KMS-11 (cell line): ENCODE data around the gene RGPD3.
"Not testable (repeated sequence)": the region's sequence is repeated elsewhere in the genome, so short reads cannot be mapped to it uniquely, and the experiment has no call there.

Source experiments
- H2AFZ ChIP-seq: fragments of 200-600 bp; sonication (generic); 2 replicates; pipeline ENCODE4 v1.6.1; 2016; ENCODE audit warnings: antibody characterized with exemption, mixed run types, low read depth
- H3K27ac ChIP-seq: fragments of 200-600 bp; sonication (generic); 2 replicates; pipeline ENCODE4 v1.6.1; 2016; ENCODE audit warnings: mild to moderate bottlenecking, mixed run types
- H3K27me3 ChIP-seq: fragments of 200-600 bp; sonication (generic); 2 replicates; pipeline ENCODE4 v1.6.1; 2017; ENCODE audit warnings: mild to moderate bottlenecking, low read depth, mixed run types, moderate library complexity; ENCODE audit not compliant: insufficient read depth
- H3K36me3 ChIP-seq: fragments of 200-600 bp; sonication (generic); 2 replicates; pipeline ENCODE4 v1.6.1; 2017; ENCODE audit warnings: mild to moderate bottlenecking, mixed run types; ENCODE audit not compliant: insufficient read depth
- H3K4me1 ChIP-seq: fragments of 200-600 bp; sonication (generic); 2 replicates; pipeline ENCODE4 v1.6.1; 2016; ENCODE audit warnings: mild to moderate bottlenecking, low read depth, mixed run types; ENCODE audit not compliant: poor library complexity, severe bottlenecking
- H3K4me2 ChIP-seq: fragments of 200-600 bp; sonication (generic); 2 replicates; pipeline ENCODE4 v1.7.0; 2016; ENCODE audit warnings: mild to moderate bottlenecking, mixed run types
- H3K4me3 ChIP-seq: fragments of 200-600 bp; sonication (generic); IDR thresholded peaks from 2 replicates; pipeline ENCODE4 v1.6.1; 2017; ENCODE audit warnings: low read depth, low read length, mixed read lengths; ENCODE audit not compliant: insufficient read depth
- H3K79me2 ChIP-seq: fragments of 200-600 bp; sonication (generic); 2 replicates; pipeline ENCODE4 v1.6.1; 2016; ENCODE audit warnings: low read depth, mixed run types; ENCODE audit not compliant: insufficient read depth
- H3K9ac ChIP-seq: fragments of 200-600 bp; sonication (generic); 2 replicates; pipeline ENCODE4 v1.6.1; 2016; ENCODE audit warnings: mild to moderate bottlenecking, mixed run types
- H4K20me1 ChIP-seq: fragments of 200-600 bp; sonication (generic); 2 replicates; pipeline ENCODE4 v1.6.1; 2016; ENCODE audit warnings: mild to moderate bottlenecking, mixed run types; ENCODE audit not compliant: insufficient read depth

The RGPD3 gene

DNA sequence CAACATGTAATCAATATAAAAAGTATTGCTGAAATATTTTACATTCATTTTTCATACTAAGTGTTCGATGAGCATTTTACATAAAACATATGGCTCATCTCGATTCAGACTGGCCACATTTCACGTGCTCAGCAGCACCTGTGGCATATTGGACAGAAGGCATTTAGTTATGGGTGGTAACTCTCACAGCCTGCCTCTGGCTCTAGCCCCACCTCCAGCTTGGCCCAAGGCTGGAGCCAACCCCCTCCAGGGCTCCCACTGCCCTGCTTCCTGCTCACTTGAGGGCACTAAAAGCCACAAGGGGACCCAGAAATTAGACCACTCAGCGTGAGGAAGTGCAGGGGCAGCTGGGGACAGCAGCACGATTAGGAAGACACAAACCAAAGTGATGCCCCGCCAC is 24.2 kb upstream of the RGPD3 start:
- H2AFZ ChIP-seq, H4K20me1 ChIP-seq, H3K4me3 ChIP-seq, H3K36me3 ChIP-seq, H3K4me2 ChIP-seq, H3K27ac ChIP-seq, H3K27me3 ChIP-seq, H3K9ac ChIP-seq, H3K79me2 ChIP-seq: not testable (repeated sequence)
- peaks cover 23% of the 10 kb centered on the region for H3K4me1 ChIP-seq

DNA sequence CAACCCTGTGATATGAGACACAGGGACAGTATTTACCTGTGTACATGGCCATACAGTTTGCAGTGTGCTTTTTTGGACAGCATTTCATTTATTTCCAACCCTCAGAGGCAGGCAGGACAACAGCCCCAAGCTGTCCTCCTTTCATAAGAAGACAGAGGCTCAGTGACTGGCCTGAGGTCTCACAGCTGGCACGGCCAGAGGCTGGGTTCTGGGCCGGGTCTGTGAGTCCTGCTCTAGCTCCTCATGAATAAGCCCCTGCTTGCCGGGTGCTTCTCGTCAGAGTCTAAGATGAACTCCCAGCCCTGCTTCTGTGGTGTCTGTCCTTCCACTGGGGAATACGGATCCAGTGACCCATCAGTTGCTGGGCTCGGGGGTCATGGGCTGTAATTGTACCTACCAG is 21.5 kb upstream of the RGPD3 start:
- H2AFZ ChIP-seq, H3K4me1 ChIP-seq, H3K36me3 ChIP-seq, H3K27ac ChIP-seq, H3K79me2 ChIP-seq, H3K4me3 ChIP-seq, H3K9ac ChIP-seq, H3K27me3 ChIP-seq, H4K20me1 ChIP-seq, H3K4me2 ChIP-seq: not testable (repeated sequence)

DNA sequence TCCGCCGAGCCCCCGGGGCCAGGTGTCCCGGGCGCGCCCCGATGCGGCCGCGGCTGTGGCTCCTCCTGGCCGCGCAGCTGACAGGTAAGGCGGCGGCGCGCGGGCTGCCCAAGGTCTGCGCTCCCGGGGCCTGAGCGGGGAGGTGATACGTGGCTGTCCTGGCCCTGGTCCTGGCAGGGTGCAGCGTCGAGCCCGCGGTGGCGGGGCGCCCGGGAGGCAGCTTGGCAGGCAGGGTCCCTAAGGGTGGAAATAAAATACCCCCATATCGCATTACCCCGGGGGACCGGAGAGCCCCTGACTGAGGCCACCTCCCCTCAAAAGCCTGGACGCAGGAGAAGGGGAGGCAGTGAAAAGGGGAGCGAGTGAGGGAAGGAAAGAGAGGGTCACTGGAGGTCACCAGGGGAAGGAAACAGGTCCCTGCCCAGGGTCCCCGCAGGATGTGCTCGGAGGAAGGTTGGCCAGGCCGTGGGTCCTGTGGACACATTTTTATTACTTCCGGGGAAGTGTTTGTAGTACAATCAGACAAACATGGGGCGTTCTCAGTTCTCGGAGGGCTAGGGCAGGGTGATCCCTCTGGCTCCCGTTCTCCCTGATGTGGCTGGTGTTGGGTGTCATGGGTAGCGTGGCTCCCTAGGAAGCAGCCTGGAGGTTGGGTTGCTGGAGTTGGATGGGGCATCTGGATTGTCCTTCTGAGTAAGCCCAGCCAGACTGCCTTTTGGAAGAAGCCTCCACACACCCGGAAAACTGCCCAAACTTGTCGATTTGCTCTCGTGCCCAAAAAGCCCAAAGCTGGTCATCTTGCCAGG is 19.4 kb upstream of the RGPD3 start:
- not testable (repeated sequence) for H3K4me2 ChIP-seq, H4K20me1 ChIP-seq, H3K4me3 ChIP-seq, H3K9ac ChIP-seq, H2AFZ ChIP-seq, H3K4me1 ChIP-seq, H3K36me3 ChIP-seq, H3K79me2 ChIP-seq, H3K27me3 ChIP-seq, H3K27ac ChIP-seq

DNA sequence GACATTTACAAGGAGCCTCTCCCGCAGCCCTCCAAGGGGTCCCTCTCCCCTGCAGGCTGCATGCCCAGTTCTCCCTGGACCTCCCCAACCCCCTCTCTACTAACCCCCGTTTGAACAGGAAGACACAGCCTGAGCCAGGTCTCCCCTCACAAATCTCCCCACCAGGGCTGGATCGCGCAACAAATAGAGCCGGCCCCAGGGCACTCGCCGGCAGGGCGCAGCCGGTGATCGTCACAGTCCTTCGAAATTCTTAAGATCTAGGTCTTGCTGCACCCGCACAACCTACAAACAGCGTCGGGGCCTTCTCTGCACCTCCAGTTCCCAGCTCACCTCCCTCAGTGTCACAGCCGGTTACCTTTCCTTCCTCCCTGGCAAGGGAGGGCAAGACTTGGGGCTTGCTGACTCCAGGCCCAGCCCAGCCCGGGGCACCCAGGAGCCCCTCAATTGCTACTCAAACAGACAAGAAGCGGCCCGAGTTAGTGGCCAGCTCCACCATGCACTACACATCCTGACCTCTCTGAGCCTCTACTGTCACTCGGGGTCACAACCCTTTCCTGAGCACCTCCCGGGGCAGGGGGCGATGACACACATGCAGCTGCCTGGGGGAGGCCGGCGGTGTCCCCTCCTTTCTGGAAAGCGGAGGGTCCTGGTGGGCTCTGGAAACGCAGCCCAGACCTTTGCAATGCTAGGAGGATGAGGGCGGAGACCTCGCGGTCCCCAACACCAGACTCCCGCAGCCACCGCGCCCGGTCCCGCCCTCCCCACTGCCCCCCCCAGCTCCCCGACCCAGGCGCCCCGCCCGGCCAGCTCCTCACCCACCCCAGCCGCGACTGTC is 18.6 kb upstream of the RGPD3 start, which contains the start of gene CD8B2:
CD8B2 (plus strand) TSS at position 814 of the 835 bp plus-strand sequence. CDS start 63 bp downstream, outside the sequence.
- not testable (repeated sequence) for H3K79me2 ChIP-seq, H3K36me3 ChIP-seq, H3K4me2 ChIP-seq, H3K27me3 ChIP-seq, H4K20me1 ChIP-seq, H3K27ac ChIP-seq, H3K4me1 ChIP-seq, H3K9ac ChIP-seq, H2AFZ ChIP-seq, H3K4me3 ChIP-seq

DNA sequence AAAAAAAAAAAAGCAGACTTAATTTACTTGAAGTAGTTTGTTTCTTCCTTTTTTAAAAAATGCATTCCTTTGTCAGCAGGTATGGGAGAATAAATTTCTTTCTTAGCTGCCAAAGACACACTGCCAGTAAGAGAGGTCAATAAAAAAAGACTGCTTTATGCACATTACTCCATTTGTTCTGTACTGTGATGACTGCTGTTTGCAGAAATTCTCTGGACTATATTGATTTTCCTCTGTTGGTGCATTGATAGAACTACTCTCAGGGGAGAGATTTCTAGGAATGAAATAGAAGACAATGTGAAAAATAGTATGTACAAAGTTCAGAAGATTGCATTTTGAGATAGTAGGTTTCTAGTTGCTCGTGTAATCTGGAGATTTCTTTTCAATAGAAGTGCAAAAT is 11.3 kb upstream of the RGPD3 start:
- H3K4me1 ChIP-seq, H3K27ac ChIP-seq, H3K4me3 ChIP-seq, H3K36me3 ChIP-seq, H3K79me2 ChIP-seq, H3K27me3 ChIP-seq, H3K4me2 ChIP-seq, H3K9ac ChIP-seq, H2AFZ ChIP-seq, H4K20me1 ChIP-seq: not testable (repeated sequence)

DNA sequence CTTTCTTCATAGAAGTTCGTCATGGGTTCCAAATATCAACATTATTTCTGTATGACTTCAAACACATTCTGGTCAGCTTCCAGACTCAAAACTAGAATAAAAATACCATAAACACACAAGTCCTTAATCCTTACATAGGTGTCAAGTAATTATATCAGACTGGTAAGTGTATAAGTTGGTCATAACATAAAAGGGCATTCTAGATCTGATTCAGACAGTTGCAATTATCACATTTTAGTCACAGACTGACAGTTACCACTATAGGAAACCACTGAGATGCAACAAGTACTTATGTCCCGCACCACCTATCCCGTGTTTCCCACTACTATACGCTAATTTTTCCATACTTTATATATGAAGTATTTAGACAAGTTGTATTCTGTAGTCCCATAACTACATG is 9.4 kb upstream of the RGPD3 start:
- not testable (repeated sequence) for H3K9ac ChIP-seq, H3K27ac ChIP-seq

DNA sequence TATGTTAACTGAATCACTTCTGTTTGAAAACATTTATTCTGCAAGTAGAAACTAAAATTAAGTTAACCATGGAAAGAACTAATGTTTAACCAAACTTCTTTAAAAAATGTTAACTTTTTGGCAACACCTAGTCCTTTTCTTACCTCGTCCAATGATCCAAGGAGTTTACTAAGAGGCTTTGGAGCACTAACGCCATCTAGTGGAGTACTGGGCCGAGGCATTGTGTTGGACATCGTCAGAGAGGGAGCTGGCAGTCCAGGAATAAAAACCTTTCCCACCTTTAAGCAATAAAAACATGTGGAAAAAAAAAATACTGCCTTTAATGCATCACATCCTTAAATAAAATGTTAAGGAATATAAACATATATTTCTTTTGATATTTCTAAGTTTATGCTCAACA is 2.4 kb upstream of the RGPD3 start:
- H3K36me3 ChIP-seq, H3K27me3 ChIP-seq, H2AFZ ChIP-seq: not testable (repeated sequence)

More for the DNA sequence above, 9.4 kb upstream of the RGPD3 start:
- H2AFZ ChIP-seq, H3K79me2 ChIP-seq, H3K4me2 ChIP-seq, H3K27me3 ChIP-seq, H3K4me3 ChIP-seq, H3K36me3 ChIP-seq, H3K4me1 ChIP-seq, H4K20me1 ChIP-seq: not testable (repeated sequence)

DNA sequence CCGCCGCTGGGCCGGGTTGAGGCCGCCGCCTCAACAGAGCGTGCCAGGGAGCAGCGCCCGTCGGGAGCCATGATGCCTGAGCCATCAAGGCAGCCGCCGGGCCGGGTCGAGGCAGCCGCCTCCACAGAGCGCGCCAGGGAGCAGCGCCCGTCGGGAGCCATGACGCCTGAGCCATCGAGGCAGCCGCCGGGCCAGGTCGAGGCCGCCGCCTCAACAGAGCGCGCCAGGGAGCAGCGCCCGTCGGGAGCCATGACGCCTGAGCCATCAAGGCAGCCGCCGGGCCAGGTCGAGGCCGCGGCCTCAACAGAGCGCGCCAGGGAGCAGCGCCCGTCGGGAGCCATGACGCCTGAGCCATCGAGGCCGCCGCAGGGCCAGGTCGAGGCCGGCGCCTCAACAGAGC is 697 bp downstream of the RGPD3 start:
- not testable (repeated sequence) for H3K4me3 ChIP-seq, H2AFZ ChIP-seq, H3K4me1 ChIP-seq, H3K9ac ChIP-seq, H3K36me3 ChIP-seq, H3K4me2 ChIP-seq, H3K79me2 ChIP-seq, H3K27ac ChIP-seq, H3K27me3 ChIP-seq, H4K20me1 ChIP-seq

More for the DNA sequence above, 2.4 kb upstream of the RGPD3 start:
- H3K4me1 ChIP-seq, H3K4me3 ChIP-seq, H3K79me2 ChIP-seq, H3K4me2 ChIP-seq, H4K20me1 ChIP-seq, H3K27ac ChIP-seq, H3K9ac ChIP-seq: not testable (repeated sequence)

DNA sequence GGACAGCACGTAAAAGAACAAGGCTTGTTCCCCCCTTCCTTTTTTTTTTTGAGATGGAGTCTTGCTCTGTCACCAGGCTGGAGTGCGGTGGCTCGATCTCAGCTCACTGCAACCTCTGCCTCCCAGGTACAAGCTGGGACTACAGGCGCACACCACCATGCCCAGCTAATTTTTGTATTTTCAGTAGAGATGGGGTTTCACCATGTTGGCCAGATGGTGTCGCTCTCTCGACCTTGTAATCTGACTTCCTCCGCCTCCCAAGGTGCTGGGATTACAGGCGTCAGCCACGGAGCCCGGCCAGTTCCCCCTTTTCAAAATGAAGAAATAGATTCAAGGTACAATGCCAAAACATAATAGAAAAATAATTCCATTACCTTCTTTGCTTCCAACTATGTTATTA is 6.3 kb downstream of the RGPD3 start:
- not testable (repeated sequence) for H3K4me1 ChIP-seq, H3K27me3 ChIP-seq, H3K36me3 ChIP-seq, H3K4me2 ChIP-seq, H2AFZ ChIP-seq, H3K4me3 ChIP-seq, H4K20me1 ChIP-seq, H3K9ac ChIP-seq, H3K79me2 ChIP-seq, H3K27ac ChIP-seq

DNA sequence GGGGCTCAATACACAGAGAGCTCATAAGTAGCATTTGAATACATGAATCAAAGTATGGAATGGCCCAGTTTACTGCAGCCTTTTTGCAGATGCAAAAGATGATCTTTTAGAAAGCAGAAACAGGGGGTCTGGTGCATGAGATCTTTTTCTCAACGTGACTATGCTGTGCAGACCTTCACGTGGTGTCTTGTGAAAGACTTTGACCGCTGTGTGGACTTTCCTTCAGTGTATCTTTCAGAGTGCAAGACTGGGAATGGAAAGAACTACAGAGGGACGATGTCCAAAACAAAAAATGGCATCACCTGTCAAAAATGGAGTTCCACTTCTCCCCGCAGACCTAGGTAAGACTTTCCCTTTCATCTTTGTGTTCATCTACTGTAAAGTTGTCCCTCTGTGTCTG is 77.5 kb downstream of the RGPD3 start:
- H3K27ac ChIP-seq, H4K20me1 ChIP-seq, H3K9ac ChIP-seq, H3K27me3 ChIP-seq, H3K79me2 ChIP-seq, H3K4me3 ChIP-seq, H3K4me2 ChIP-seq, H3K4me1 ChIP-seq, H3K36me3 ChIP-seq, H2AFZ ChIP-seq: not testable (repeated sequence)
